ENCODE data around the gene SERAC1. TPM values are rescaled to one million over a fixed set of nuclear protein-coding genes. Genes with fewer than 3 reads are reported as not detected.
"Not testable (repeated sequence)": the region's sequence is repeated elsewhere in the genome, so short reads cannot be mapped to it uniquely, and the experiment has no call there.

SERAC1 gene
- total RNA-seq, 1 donor, result 26.3 TPM

- H3K4me3 ChIP-seq (ENCODE audit: low read depth, low read length), result no peak overlapping the region
- peak; percentile 36 for DNase-seq (ENCODE audit: low read depth)
- TF ChIP-seq, protein P1, sequence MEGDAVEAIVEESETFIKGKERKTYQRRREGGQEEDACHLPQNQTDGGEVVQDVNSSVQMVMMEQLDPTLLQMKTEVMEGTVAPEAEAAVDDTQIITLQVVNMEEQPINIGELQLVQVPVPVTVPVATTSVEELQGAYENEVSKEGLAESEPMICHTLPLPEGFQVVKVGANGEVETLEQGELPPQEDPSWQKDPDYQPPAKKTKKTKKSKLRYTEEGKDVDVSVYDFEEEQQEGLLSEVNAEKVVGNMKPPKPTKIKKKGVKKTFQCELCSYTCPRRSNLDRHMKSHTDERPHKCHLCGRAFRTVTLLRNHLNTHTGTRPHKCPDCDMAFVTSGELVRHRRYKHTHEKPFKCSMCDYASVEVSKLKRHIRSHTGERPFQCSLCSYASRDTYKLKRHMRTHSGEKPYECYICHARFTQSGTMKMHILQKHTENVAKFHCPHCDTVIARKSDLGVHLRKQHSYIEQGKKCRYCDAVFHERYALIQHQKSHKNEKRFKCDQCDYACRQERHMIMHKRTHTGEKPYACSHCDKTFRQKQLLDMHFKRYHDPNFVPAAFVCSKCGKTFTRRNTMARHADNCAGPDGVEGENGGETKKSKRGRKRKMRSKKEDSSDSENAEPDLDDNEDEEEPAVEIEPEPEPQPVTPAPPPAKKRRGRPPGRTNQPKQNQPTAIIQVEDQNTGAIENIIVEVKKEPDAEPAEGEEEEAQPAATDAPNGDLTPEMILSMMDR (IDR thresholded peaks at IDR 0.05; ENCODE audit: insufficient read depth, low read depth, low read length), result no peak
Measured at GRCh38 chr6:158185729-158186456, 17.8 kb upstream of the SERAC1 start.

GRCh38 chr6:158184608-158185007, 16.5 kb upstream of the SERAC1 start:
- no peak for DNase-seq (ENCODE audit: low read depth)
- TF ChIP-seq, protein P1 (IDR thresholded peaks at IDR 0.05; ENCODE audit: insufficient read depth, low read depth, low read length), result no peak
- no peak overlapping the region for H3K4me3 ChIP-seq (ENCODE audit: low read depth, low read length)

- not testable (repeated sequence) for DNase-seq (ENCODE audit: low read depth)
Measured at GRCh38 chr6:158183174-158183972, 15.3 kb upstream of the SERAC1 start.

GRCh38 chr6:158177712-158178111, 9.7 kb upstream of the SERAC1 start:
- not testable (repeated sequence) for H3K4me3 ChIP-seq (ENCODE audit: low read depth, low read length)

More at GRCh38 chr6:158183174-158183972, 15.3 kb upstream of the SERAC1 start:
- H3K4me3 ChIP-seq (ENCODE audit: low read depth, low read length), result not testable (repeated sequence)

GRCh38 chr6:158175111-158175510, 7.0 kb upstream of the SERAC1 start:
- TF ChIP-seq, protein P1 (IDR thresholded peaks at IDR 0.05; ENCODE audit: insufficient read depth, low read depth, low read length), result no peak
- no peak overlapping the region for H3K4me3 ChIP-seq (ENCODE audit: low read depth, low read length)
- no peak for DNase-seq (ENCODE audit: low read depth)

More at GRCh38 chr6:158177712-158178111, 9.7 kb upstream of the SERAC1 start:
- DNase-seq (ENCODE audit: low read depth), result not testable (repeated sequence)

GRCh38 chr6:158174514-158174913, 6.5 kb upstream of the SERAC1 start:
- no peak overlapping the region for H3K4me3 ChIP-seq (ENCODE audit: low read depth, low read length)
- TF ChIP-seq, protein P1 (IDR thresholded peaks at IDR 0.05; ENCODE audit: insufficient read depth, low read depth, low read length), result no peak
- DNase-seq (ENCODE audit: low read depth), result peak; percentile 74

GRCh38 chr6:158174024-158174423, 6.0 kb upstream of the SERAC1 start:
- no peak for DNase-seq (ENCODE audit: low read depth)
- no peak overlapping the region for H3K4me3 ChIP-seq (ENCODE audit: low read depth, low read length)

More at GRCh38 chr6:158174024-158174423, 6.0 kb upstream of the SERAC1 start:
- TF ChIP-seq, protein P1 (IDR thresholded peaks at IDR 0.05; ENCODE audit: insufficient read depth, low read depth, low read length), result no peak

Data from fibroblast of villous mesenchyme (primary cell).